ENCODE results near the gene ANTKMT. TPM values are rescaled to one million over a fixed set of nuclear protein-coding genes. Genes with fewer than 3 reads are reported as not detected.
"Not testable (repeated sequence)": the region's sequence is repeated elsewhere in the genome, so short reads cannot be mapped to it uniquely, and the experiment has no call there.

The ANTKMT gene
- total and polyA plus RNA-seq, 5 experiments from 2014 or later: 44.3 to 128 (median 93.5) TPM

DNA sequence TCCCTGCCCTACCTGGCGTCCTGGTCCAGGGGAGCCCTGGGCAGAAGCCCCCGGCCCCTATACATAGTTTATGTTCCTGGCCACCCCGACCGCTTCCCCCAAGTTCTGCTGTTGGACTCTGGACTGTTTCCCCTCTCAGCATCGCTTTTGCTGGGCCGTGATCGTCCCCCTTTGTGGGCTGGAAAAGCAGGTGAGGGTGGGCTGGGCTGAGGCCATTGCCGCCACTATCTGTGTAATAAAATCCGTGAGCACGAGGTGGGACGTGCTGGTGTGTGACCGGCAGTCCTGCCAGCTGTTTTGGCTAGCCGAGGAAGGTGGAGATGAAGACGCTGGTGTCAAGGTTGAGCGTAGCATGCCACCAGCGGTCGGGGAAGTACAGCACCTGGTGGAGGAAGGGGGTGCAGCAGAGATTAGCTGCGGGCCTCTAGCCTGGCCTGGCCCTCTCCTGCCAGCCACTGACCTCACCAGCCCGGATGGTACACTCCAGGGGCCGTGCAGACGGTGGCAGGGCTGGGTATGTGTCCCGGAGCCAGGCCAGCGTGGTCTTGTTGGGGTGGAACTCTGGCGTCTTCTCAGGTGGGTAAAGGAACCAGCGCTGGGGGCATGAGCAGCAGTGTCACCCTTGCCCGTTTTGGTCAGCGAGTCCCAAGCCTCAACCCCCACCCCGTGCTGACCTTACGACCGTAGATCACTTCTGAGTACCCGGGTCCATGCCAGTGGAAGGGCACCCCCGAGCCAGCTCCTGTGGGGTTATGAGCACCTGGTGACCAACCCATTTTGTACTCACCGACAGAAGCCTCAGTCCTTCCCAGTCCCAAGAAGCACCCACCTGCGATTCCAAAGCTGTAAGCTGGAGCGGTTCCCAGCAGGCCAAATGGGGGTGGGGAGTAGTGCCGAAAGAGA lies 38.2 kb upstream of the ANTKMT start:
- Mint-ChIP-seq H3K27me3 (no peaks in the 10 kb centered on the region), H3K27ac (peak overlapping the region in 8 of 10 donors; percentile 38 to 89 (median 76)), H3K4me1 (peaks cover 7 to 38% (median 32%) of the 10 kb centered on the region in 4 donors), H3K9me3 (no peaks in the 10 kb centered on the region), H3K36me3 (peaks cover 0 to 14% (median 3%) of the 10 kb centered on the region in 3 donors), H3K4me3 (peak overlapping the region; percentile 64 to 82 (median 76))
- ATAC-seq (no peak), DNase-seq (no peak)
- POLR2A ChIA-PET: interaction anchor here (0.5 to 8.3 kb wide), 7 partner anchors 7 to 476 kb away, joined by 3 to 95 read pairs (median 29); partner anchors contain the start of genes HAGHL, METTL26, RHOT2 and WDR24

DNA sequence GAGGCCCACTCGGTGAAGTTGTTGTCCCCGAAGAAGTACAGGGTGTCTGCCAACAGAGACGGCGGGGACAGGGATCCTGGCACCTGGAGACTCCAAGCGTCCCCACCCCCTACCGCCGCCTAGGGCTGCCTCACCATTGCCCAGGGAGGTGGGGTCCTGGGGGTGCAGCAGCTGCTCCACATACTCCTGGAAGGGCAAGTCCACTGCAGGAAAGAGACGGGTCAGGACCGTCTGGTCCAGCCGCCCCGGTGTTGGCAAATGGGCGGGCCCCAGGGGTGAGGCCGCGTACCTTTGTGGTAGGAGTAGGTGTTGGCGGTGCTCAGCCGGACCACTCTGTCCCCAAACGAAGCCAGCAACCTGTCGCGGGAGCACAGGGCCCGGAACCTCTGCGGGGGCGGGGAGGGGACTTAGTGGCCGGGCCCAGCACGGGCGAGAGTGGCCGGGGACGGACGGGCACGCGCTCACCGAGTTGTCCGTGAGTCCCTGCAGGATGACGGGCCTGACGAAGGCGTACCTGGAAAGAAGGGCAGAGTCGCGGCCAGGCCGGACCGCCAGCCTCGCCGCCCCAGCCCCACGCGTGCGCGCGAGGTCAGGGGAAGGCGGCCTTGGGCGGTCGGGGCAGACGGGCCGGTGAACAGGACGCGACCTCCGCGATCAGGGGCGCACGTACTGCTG lies 37.4 kb upstream of the ANTKMT start:
- H3K36me3 Mint-ChIP-seq: peaks cover 0 to 14% (median 3%) of the 10 kb centered on the region in 3 donors
- H3K27ac Mint-ChIP-seq: peak overlapping the region in 7 of 10 donors; percentile 28 to 87 (median 78)
- POLR2A ChIA-PET: interaction anchor here (0.5 to 8.3 kb wide), 9 partner anchors 12 to 1531 kb away, joined by 3 to 95 read pairs (median 4); partner anchors contain the start of genes METTL26, RHOT2 and WDR90
- no peaks in the 10 kb centered on the region for H3K9me3 Mint-ChIP-seq
- no peaks in the 10 kb centered on the region for H3K27me3 Mint-ChIP-seq
- DNase-seq (no peak), ATAC-seq (no peak)
- peaks cover 7 to 44% (median 32%) of the 10 kb centered on the region in 4 donors for H3K4me1 Mint-ChIP-seq
- H3K4me3 Mint-ChIP-seq: peak overlapping the region; percentile 56 to 82 (median 74)

DNA sequence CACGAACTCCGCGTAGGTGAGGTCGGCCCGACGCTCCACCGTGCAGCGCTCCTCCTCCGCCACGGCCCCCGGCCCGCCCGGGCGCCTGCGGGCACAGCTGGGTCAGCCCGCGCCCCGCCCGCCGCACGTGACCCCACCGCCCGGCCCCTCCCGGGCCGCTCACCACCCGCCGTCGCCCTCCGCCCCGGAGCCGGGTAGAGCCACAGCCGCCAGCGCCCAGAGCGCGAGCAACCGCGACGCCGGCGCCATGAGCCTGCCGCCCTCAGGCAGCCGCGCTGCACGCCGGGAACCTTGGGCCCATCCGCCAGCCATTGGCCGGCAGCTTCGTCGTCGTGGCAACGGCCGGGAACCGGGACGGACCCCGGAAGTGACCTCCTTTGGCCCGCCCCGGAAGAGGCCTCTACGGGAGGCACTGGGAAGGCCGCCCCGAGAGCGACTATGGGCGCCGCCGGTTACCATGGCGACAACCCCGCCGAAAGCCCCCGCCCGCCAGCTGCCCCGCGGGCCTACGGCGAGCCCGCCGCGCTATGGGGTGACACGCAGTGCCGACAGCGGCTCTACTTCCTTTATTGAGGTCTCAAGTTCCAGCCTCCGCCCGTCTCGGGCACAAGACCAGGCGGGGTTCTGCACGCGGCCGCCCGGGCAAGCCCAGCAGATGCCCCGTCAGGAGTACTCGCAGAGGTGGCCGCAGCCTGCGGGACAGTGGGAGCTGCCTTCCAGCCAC lies 36.7 kb upstream of the ANTKMT start, which contains the start of gene JMJD8:
Gene JMJD8 (minus strand): TSS at position 264 of the 724 bp plus-strand sequence. CDS start 15 bp downstream, at position 249.
- Mint-ChIP-seq H3K4me3 (peak within 1 kb of the TSS; percentile 60 to 86 (median 76)), H3K36me3 (peaks cover 0 to 14% (median 3%) of the 10 kb centered on the region in 3 donors), H3K9me3 (no peaks in the 10 kb centered on the region), H3K4me1 (peaks cover 5 to 46% (median 34%) of the 10 kb centered on the region in 4 donors), H3K27me3 (no peaks in the 10 kb centered on the region), H3K27ac (peak within 1 kb of the TSS in 8 of 10 donors; percentile 52 to 93 (median 80))
- DNase-seq: peak; percentile 91 to 98 (median 92)
- POLR2A ChIA-PET: interaction anchor here (0.5 to 8.3 kb wide), 12 partner anchors 9 to 1530 kb away, joined by 3 to 95 read pairs (median 4); partner anchors contain the start of genes METTL26, RHOT2 and WDR90
- ATAC-seq: peak; percentile 67 to 74

DNA sequence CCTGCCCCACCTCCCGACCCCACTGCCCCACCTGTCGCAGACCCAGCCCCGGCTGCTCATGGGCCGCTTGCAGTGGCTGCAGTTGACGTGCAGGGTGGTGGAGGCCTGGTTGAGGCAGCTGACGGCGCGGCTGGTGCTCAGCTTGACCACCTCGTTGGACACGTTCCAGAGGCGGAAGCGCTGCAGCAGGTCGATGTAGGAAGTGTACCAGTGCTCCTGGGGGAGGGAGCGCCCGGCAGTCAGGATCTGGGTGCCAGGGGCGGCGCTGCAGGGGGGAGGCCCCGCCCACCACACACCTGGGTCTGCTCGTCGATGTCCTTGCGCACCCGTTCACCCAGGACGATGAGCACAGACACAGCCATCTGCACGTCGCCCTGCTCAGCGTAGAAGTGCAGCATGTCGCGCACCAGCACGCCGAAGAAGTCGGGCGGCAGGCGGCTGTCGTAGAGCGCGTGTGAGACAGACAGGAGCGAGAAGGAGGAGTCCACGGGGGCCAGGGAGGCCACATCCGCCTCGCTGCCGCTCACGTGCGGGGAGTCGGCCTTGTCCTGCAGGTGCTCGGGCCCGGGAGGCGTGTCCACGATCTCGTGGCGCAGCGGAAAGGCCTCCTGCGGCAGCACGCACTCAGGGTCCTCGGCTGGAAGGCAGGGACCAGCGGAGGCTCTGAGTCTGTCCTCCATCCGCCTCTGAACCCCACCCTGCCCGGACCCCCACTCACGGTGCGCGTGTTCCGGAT lies 35.8 kb upstream of the ANTKMT start:
- Mint-ChIP-seq H3K27me3 (no peaks in the 10 kb centered on the region), H3K4me1 (peaks cover 4 to 54% (median 37%) of the 10 kb centered on the region in 4 donors), H3K27ac (peak overlapping the region in 1 of 10 donors; percentile 70), H3K9me3 (no peaks in the 10 kb centered on the region), H3K36me3 (peaks cover 0 to 14% (median 3%) of the 10 kb centered on the region in 3 donors), H3K4me3 (peak overlapping the region in 2 of 10 donors; percentile 38 to 41)
- DNase-seq (no peak), ATAC-seq (no peak)
- POLR2A ChIA-PET: interaction anchor here (0.8 to 8.3 kb wide), 8 partner anchors 10 to 48 kb away, joined by 3 to 95 read pairs (median 4); partner anchors contain the start of genes METTL26, RHBDL1, RHOT2 and WDR90

DNA sequence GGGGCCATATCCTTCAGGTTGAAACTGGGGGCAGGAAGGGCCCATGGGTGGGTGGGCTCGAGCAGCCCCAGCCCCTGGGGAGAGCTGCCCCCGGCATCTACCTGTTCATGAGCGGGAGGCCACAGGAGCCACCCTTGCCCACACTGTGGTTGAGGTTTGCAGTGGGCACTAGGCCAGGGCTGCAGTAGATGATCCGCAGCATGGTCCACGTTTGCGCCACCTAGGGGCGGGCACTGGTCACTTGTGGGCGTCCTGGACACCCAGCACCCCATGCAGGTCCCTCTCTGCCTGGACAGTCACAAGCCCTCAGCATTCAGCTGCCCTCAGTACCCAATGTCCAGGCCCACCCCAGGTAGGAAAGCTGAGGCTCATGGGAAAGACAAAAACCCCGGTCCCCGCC lies 35.0 kb upstream of the ANTKMT start:
- DNase-seq (no peak), ATAC-seq (no peak)
- peaks cover 6 to 59% (median 42%) of the 10 kb centered on the region in 4 donors for H3K4me1 Mint-ChIP-seq
- no peaks in the 10 kb centered on the region for H3K27me3 Mint-ChIP-seq
- POLR2A ChIA-PET: interaction anchor here (0.7 to 3.6 kb wide), 5 partner anchors 10 to 50 kb away, joined by 3 to 38 read pairs (median 4); partner anchors contain the start of genes METTL26 and RHBDL1
- H3K36me3 Mint-ChIP-seq: peaks cover 0 to 14% (median 3%) of the 10 kb centered on the region in 3 donors
- H3K27ac Mint-ChIP-seq: peak overlapping the region in 4 of 10 donors; percentile 29 to 53 (median 52)
- no peaks in the 10 kb centered on the region for H3K9me3 Mint-ChIP-seq
- peak overlapping the region in 9 of 10 donors; percentile 2 to 53 (median 26) for H3K4me3 Mint-ChIP-seq

DNA sequence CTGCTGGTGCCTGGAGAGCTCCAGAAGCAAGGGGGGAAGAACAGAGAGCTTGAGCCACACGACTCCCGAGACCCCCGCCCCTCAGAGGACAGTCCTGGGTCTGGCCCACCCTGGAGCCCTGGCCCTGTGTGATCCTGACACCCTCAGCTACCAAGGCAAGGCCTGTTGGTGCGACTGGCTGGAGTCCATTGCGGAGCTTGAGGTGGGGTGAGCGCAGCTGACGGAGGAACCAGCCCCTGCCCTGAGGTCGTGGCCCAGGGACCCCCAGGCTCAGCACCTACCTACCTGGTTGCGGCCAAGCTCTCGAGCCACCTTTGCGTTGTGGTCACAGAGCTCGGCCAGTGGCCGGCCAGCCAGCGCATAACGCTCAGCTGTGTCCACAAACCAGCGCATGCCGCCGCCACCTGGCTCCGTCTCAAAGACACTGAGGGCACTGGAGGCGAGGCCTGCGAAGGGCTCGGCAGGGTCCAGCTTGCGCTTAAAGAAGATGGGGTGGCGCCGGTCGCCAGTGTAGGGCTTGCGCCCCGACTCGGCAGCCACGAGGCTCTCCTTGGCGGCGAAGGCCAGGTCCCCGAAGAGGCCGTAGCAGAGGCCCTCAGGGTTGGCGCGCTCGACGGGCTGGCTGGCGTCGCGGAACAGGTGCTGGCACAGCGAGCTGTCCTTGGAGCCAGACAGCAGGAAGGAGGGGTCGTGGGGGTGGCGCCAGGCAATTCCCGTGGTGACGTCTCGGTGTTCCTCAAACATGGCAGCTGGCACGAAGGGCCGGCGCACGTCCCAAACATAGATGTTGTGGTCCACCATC lies 34.3 kb upstream of the ANTKMT start:
- Mint-ChIP-seq H3K9me3 (no peaks in the 10 kb centered on the region), H3K27ac (peak overlapping the region in 1 of 10 donors; percentile 25), H3K36me3 (peaks cover 0 to 9% (median 3%) of the 10 kb centered on the region in 3 donors), H3K4me1 (peaks cover 9 to 54% (median 38%) of the 10 kb centered on the region in 4 donors), H3K4me3 (peak overlapping the region in 2 of 10 donors; percentile 19 to 53), H3K27me3 (no peaks in the 10 kb centered on the region)
- POLR2A ChIA-PET: interaction anchor here (0.7 to 3.6 kb wide), 5 partner anchors 9 to 50 kb away, joined by 3 to 38 read pairs (median 4); partner anchors contain the start of genes METTL26 and RHBDL1
- ATAC-seq (no peak), DNase-seq (no peak)

DNA sequence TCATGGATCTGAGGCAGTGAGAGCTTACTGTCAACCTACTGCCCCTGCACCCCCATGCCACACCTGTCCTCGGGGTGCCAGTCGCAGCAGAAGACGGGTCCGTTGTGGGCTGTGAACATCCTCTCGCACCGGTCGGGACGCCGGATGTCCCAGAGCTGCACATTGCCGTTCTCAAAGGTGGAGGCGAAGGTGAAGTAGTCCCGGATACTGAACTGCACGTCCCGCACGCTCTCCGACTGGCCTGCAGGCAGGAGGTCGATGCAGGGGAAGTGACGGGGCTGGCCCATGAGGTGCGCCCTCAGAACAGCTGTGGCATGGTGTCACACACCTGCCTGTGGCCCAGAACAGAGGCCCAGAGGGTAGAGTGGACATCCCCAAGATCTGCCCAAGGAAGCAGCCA lies 33.4 kb upstream of the ANTKMT start:
- Mint-ChIP-seq H3K36me3 (peaks cover 0 to 4% (median 2%) of the 10 kb centered on the region in 3 donors), H3K4me1 (peaks cover 6 to 48% (median 32%) of the 10 kb centered on the region in 4 donors), H3K4me3 (peak overlapping the region in 3 of 10 donors; percentile 36 to 54 (median 48)), H3K9me3 (no peaks in the 10 kb centered on the region), H3K27ac (peak overlapping the region in 2 of 10 donors; percentile 21 to 84), H3K27me3 (peaks cover 0 to 2% (median 0%) of the 10 kb centered on the region in 5 donors)
- ATAC-seq: no peak
- DNase-seq: no peak
- POLR2A ChIA-PET: interaction anchor here (0.7 to 0.9 kb wide), 3 partner anchors 8 to 45 kb away, joined by 3 read pairs; no protein-coding TSS in a partner anchor

DNA sequence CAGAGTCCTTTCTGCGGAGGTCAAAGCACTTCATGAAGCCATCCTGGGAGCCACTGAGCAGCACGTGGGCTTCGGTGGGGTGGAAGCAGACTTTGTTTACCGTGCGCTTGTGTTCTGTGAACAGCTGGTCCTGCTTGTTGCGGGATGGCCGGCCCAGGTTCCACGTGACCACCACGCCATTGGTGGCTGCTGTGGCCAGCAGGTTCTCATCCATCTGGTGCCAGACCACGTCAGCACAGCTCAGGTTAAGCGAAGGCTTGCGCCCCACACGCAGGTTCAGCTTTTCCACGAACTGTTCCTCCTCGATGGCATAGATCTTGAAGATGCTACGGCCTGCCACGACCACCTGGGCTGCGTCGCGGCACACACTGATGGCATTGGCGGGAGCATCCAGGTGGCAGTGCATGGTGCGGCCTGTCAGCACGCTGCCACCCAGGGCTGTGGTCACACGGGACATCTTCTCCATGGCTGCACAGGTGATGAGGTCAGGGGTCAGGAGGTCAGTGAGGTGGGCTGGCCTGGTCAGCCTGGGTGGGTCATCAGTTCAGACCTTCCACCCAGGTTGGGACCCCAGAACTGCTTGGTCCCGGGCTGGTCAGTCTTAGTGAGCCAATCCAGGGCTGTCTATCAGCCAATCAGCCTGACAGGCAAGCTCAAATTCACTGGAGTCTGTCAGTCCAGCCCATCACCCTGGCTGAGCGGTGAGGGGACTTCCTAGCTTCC lies 31.6 kb upstream of the ANTKMT start:
- Mint-ChIP-seq H3K9me3 (no peaks in the 10 kb centered on the region), H3K27ac (peak overlapping the region; percentile 71 to 95 (median 88))
- POLR2A ChIA-PET: interaction anchor here (0.6 to 2.3 kb wide), 18 partner anchors 9 to 1276 kb away, joined by 3 to 37 read pairs (median 4); partner anchors contain the start of genes ANTKMT, CCDC78, CIAO3 and HAGHL

DNA sequence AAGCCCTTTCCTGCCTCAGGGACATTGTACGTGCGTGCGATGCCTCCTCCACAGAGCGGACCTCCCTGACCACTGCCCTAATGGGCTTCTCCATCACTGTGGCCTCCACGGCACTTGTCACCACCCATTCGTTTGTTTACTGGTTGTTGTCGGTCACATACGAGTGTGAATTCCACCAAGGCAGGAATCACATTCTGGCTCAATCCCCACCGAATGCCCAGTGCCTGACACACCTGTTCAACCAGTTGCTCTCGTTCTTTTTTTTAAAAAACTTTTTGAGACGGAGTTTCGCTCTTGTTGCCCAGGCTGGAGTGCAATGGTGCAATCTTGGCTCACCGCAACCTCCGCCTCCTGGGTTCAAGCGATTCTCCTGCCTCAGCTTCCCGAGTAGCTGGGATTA lies 29.7 kb upstream of the ANTKMT start:
- Mint-ChIP-seq H3K4me3 (peak overlapping the region; percentile 18 to 95 (median 84)), H3K27ac (peak overlapping the region in 8 of 10 donors; percentile 21 to 89 (median 58)), H3K4me1 (peaks cover 9 to 54% (median 31%) of the 10 kb centered on the region in 4 donors)
- POLR2A ChIA-PET, H3K27me3 Mint-ChIP-seq, ATAC-seq, DNase-seq, H3K36me3 Mint-ChIP-seq, H3K9me3 Mint-ChIP-seq: not testable (repeated sequence)

More for the DNA sequence above, 31.6 kb upstream of the ANTKMT start:
- peaks cover 0 to 3% (median 0%) of the 10 kb centered on the region in 3 donors for H3K36me3 Mint-ChIP-seq
- H3K4me3 Mint-ChIP-seq: peak overlapping the region; percentile 82 to 95 (median 91)
- H3K27me3 Mint-ChIP-seq: peaks cover 0 to 2% (median 0%) of the 10 kb centered on the region in 5 donors
- H3K4me1 Mint-ChIP-seq: peaks cover 5 to 45% (median 28%) of the 10 kb centered on the region in 4 donors
- ATAC-seq (no peak), DNase-seq (no peak)

All from naive thymus-derived CD8-positive, alpha-beta T cell (primary cell).